Smooth muscle cell (in vitro differentiated cells): ENCODE measurements around the gene MAML1. TPM values are rescaled to one million over a fixed set of nuclear protein-coding genes. Genes with fewer than 3 reads are reported as not detected.

Experiments
- DNase-seq: peaks from one replicate; lab custom pipeline; 2025; ENCODE audit not compliant: unreplicated experiment; lab: John Stamatoyannopoulos, UW
- H2AFZ ChIP-seq: fragments of 200-600 bp; sonication (generic); 2 replicates; pipeline ENCODE4 v1.6.0; 2016; ENCODE audit warnings: antibody characterized with exemption, low read depth, mild to moderate bottlenecking
- H3F3A ChIP-seq: fragments of 200-600 bp; sonication (generic); 2 replicates; pipeline ENCODE4 v1.6.0; 2017; ENCODE audit warnings: antibody characterized with exemption, low read depth
- H3K27ac ChIP-seq: fragments of 200-600 bp; sonication (generic); 2 replicates; pipeline ENCODE4 v1.5.1; 2016; ENCODE audit warnings: low read depth, mild to moderate bottlenecking
- H3K27me3 ChIP-seq: fragments of 200-600 bp; sonication (generic); 2 replicates; pipeline ENCODE4 v1.6.1; 2016; ENCODE audit warnings: low read depth, mild to moderate bottlenecking
- H3K36me3 ChIP-seq: fragments of 200-600 bp; sonication (generic); 2 replicates; pipeline ENCODE4 v1.5.1; 2016; ENCODE audit warnings: low read depth
- H3K4me1 ChIP-seq: fragments of 200-600 bp; sonication (generic); 2 replicates; pipeline ENCODE4 v1.5.1; 2016; ENCODE audit warnings: low read depth
- H3K4me2 ChIP-seq: fragments of 200-600 bp; sonication (generic); 2 replicates; pipeline ENCODE4 v1.6.0; 2016; ENCODE audit warnings: mild to moderate bottlenecking
- H3K4me3 ChIP-seq: fragments of 200-600 bp; sonication (generic); 2 replicates; pipeline ENCODE4 v1.5.1; 2016; ENCODE audit warnings: mild to moderate bottlenecking
- H3K79me2 ChIP-seq: fragments of 200-600 bp; sonication (generic); 2 replicates; pipeline ENCODE4 v1.6.0; 2016; ENCODE audit warnings: low read depth, mild to moderate bottlenecking
- H3K9ac ChIP-seq: fragments of 200-600 bp; sonication (generic); 2 replicates; pipeline ENCODE4 v1.6.0; 2016; ENCODE audit warnings: low read depth
- H3K9me3 ChIP-seq: fragments of 200-600 bp; sonication (generic); replicated peaks from 2 replicates; pipeline ENCODE4 v1.5.1; 2016; ENCODE audit warnings: low read depth
- H4K20me1 ChIP-seq: fragments of 200-600 bp; sonication (generic); 2 replicates; pipeline ENCODE4 v1.6.0; 2016; ENCODE audit warnings: low read depth
- WGBS: methylation state at CpG from one replicate; pipeline ENCODE4 v1.1.7; 2016; ENCODE audit warnings: low lambda C conversion rate; 5-methylcytosine and 5-hydroxymethylcytosine counted together
- polyA plus RNA-seq: library from polyadenylated mRNA; unstranded; fragments of >200 nt; fragmentation: Nextera tagmentation; extraction: Ambion mirVana; gene quantifications from 2 replicates; pipeline ENCODE4 v1.2.1, GENCODE V29; 2016
- total RNA-seq: library from RNA; depleted of rRNA; stranded (reverse); fragments of >200 nt; gene quantifications from 2 replicates; pipeline ENCODE4 v1.2.3, GENCODE V29; 2014
- TF ChIP-seq, protein P1 (sequence below): fragments of 200-600 bp; sonication (generic); IDR thresholded peaks from 2 replicates; pipeline ENCODE4 v1.5.1; 2017; ENCODE audit warnings: borderline replicate concordance, mild to moderate bottlenecking, antibody characterized with exemption; ENCODE audit not compliant: insufficient read depth, poor library complexity, severe bottlenecking

Gene MAML1
- total and polyA plus RNA-seq, 2 experiments from 2014 or later: 9.9 to 11.5 TPM

DNA sequence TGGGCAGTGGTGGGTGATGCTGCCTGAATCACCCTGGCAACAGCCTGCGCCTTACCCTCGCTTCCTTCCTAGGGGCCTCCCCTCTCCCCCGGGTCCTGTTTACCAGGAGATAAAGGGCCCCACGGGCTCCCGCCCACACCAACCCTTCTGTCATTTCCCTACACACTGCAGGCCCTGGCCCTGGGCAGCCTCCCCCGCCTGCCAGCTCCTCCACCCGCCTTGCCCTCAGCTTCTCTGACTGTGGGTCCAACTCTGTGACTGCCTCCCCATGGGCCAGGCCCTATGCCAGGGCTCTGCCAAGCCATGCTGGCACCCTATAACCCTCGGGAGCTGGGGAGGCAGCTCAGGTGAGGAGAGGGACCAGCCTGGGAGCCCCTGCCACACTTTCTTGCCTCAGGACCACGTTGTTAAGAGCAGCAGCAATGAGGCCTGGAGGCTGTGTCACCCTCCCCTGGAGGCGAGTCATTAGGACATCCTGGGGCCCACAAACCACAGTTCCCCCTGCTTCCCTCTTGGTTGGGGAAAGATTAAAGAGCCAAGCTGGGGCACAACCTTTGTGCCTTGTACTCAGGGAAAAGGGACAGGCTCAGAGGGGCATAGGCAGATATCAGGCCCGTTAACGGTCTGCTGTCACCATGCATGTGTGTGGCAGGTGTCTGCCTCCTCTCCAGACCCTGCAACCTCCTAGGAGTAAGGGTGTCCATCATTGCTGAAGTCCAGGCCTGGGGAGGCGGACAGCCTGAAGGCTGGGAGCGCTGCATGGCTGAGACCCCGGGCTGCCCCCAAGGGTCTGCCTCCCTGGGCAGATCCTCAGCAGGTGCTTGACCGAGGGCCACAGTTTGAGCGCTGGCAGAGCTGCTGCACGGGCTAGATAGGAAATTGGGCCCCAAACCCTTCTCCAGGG lies 71.3 kb downstream of the MAML1 start:
- H3K27me3 ChIP-seq: no peaks in the 10 kb centered on the region
- no peaks in the 10 kb centered on the region for H3K36me3 ChIP-seq
- peaks cover 33% of the 10 kb centered on the region for H3K79me2 ChIP-seq
- H2AFZ ChIP-seq: no peak overlapping the region
- no peak for DNase-seq
- TF ChIP-seq, protein P1, sequence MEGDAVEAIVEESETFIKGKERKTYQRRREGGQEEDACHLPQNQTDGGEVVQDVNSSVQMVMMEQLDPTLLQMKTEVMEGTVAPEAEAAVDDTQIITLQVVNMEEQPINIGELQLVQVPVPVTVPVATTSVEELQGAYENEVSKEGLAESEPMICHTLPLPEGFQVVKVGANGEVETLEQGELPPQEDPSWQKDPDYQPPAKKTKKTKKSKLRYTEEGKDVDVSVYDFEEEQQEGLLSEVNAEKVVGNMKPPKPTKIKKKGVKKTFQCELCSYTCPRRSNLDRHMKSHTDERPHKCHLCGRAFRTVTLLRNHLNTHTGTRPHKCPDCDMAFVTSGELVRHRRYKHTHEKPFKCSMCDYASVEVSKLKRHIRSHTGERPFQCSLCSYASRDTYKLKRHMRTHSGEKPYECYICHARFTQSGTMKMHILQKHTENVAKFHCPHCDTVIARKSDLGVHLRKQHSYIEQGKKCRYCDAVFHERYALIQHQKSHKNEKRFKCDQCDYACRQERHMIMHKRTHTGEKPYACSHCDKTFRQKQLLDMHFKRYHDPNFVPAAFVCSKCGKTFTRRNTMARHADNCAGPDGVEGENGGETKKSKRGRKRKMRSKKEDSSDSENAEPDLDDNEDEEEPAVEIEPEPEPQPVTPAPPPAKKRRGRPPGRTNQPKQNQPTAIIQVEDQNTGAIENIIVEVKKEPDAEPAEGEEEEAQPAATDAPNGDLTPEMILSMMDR: no peak
- peaks cover 49% of the 10 kb centered on the region for H4K20me1 ChIP-seq
- H3K4me3 ChIP-seq: no peak overlapping the region
- H3K9ac ChIP-seq: no peak overlapping the region
- peaks cover 27% of the 10 kb centered on the region for H3K4me1 ChIP-seq
- peak overlapping the region; percentile 97 for H3K4me2 ChIP-seq
- H3K27ac ChIP-seq: no peak overlapping the region
- WGBS: 60% methylated on average over 14 of the region's 18 CpGs
- no peaks in the 10 kb centered on the region for H3K9me3 ChIP-seq
- H3F3A ChIP-seq: no peaks in the 10 kb centered on the region

DNA sequence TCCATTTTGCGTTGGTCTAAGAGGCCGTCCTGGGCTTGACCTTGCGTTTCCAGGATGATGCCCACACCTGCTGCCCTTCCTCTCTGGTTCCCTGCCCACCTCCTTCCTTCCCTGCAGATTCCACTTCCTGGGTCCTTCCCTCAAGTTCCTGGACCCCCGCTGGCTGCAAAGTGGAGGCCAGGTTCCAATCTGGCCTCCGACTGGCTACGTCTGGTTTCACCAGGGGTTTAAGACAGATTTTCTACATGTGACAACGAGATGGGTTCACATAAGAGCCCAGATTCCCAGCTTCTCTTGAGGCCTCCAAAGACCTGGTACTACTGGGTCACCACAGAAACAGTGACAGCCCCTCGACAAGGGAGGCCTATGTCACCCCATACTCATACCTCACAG lies 71.9 kb downstream of the MAML1 start:
- Histone ChIP-seq H2AFZ (no peak overlapping the region), H3K36me3 (no peaks in the 10 kb centered on the region), H3K79me2 (peaks cover 33% of the 10 kb centered on the region), H3K27me3 (no peaks in the 10 kb centered on the region), H3K9ac (no peak overlapping the region), H3K9me3 (no peaks in the 10 kb centered on the region), H4K20me1 (peaks cover 49% of the 10 kb centered on the region), H3K4me3 (peak overlapping the region; percentile 93), H3K4me2 (peak overlapping the region; percentile 97), H3K27ac (no peak overlapping the region), H3K4me1 (peaks cover 27% of the 10 kb centered on the region), H3F3A (no peaks in the 10 kb centered on the region)
- 95% methylated on average over 8 of the region's 8 CpGs for WGBS
- no peak for DNase-seq
- TF ChIP-seq, protein P1: no peak

DNA sequence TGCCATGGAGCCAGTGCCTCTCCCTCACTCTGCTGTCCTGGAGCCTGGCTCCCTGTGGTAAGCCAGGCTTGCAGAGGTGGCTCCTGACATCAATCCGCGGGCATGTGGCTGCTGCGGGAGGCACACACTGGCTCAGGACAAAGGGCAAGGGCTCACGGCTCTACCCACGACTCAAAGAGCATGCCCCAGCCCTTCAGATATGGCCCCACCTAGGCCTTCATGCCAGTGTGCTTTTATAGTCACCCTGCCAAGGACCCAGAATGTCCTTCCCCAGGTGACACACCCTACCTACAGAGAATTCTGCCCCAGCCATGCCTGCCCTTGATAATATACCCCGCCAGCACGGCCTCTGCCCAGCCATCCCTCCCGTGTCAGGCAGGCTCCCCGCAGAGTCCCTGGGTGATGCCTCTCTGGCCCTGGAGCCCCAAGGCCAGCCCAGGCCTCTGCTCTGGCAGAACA lies 72.5 kb downstream of the MAML1 start:
- H3K36me3 ChIP-seq: no peaks in the 10 kb centered on the region
- H3K79me2 ChIP-seq: peaks cover 33% of the 10 kb centered on the region
- peaks cover 27% of the 10 kb centered on the region for H3K4me1 ChIP-seq
- peaks cover 49% of the 10 kb centered on the region for H4K20me1 ChIP-seq
- no peaks in the 10 kb centered on the region for H3K27me3 ChIP-seq
- WGBS: 73% methylated on average over 9 of the region's 9 CpGs
- peak overlapping the region; percentile 97 for H3K4me2 ChIP-seq
- TF ChIP-seq, protein P1: no peak
- H2AFZ ChIP-seq: no peak overlapping the region
- no peak overlapping the region for H3K27ac ChIP-seq
- DNase-seq: no peak
- H3F3A ChIP-seq: no peaks in the 10 kb centered on the region
- H3K4me3 ChIP-seq: peak overlapping the region; percentile 93
- no peaks in the 10 kb centered on the region for H3K9me3 ChIP-seq
- H3K9ac ChIP-seq: peak overlapping the region; percentile 83
